ENCODE measurements around the gene GSK3B. TPM values are rescaled to one million over a fixed set of nuclear protein-coding genes. Genes with fewer than 3 reads are reported as not detected.

The GSK3B gene
- total RNA-seq, 6 donors from 2014 or later: 41.4 to 84.9 (median 48.0) TPM

- no peak overlapping the region for H3K4me3 ChIP-seq
Measured at GRCh38 chr3:120088622-120089021, 5.6 kb downstream of the GSK3B start.

GRCh38 chr3:120081719-120082118, 12.5 kb downstream of the GSK3B start:
- no peak overlapping the region for H3K4me3 ChIP-seq
- H3K36me3 ChIP-seq: no peaks in the 10 kb centered on the region
- TF ChIP-seq EP300 (IDR thresholded peaks at IDR 0.05) (no peak), CTCF (IDR thresholded peaks at IDR 0.05) (no peak), POLR2A (IDR thresholded peaks at IDR 0.05) (no peak), POLR2AphosphoS5 (IDR thresholded peaks at IDR 0.05) (no peak)
- no peaks in the 10 kb centered on the region for H3K9me3 ChIP-seq
- H3K27me3 ChIP-seq: no peaks in the 10 kb centered on the region
- H3K27ac ChIP-seq: no peak overlapping the region
- H3K4me1 ChIP-seq: peaks cover 0 to 44% (median 13%) of the 10 kb centered on the region in 4 donors
- DNase-seq (no peak), ATAC-seq (ENCODE audit: low FRiP score in 2 of 2) (no peak)
- 76 to 77% methylated on average over 3 of the region's 3 CpGs for whole genome bisulfite sequencing, 2 donors

More at GRCh38 chr3:120088622-120089021, 5.6 kb downstream of the GSK3B start:
- Histone ChIP-seq H3K36me3 (peaks cover 0 to 4% (median 0%) of the 10 kb centered on the region in 4 donors), H3K4me1 (peaks cover 23 to 54% (median 28%) of the 10 kb centered on the region in 4 donors), H3K9me3 (no peaks in the 10 kb centered on the region), H3K27me3 (no peaks in the 10 kb centered on the region), H3K27ac (no peak overlapping the region)
- TF ChIP-seq POLR2A (IDR thresholded peaks at IDR 0.05) (no peak), POLR2AphosphoS5 (IDR thresholded peaks at IDR 0.05) (no peak), EP300 (IDR thresholded peaks at IDR 0.05) (no peak), CTCF (IDR thresholded peaks at IDR 0.05) (no peak)
- DNase-seq: no peak
- ATAC-seq (ENCODE audit: low FRiP score in 2 of 2): no peak
- WGBS, 2 donors: 88 to 89% methylated on average over 3 of the region's 3 CpGs

- H3K27ac ChIP-seq: no peak overlapping the region
- ATAC-seq (ENCODE audit: low FRiP score in 2 of 2) (no peak), DNase-seq (no peak)
- H3K36me3 ChIP-seq: no peaks in the 10 kb centered on the region
- no peaks in the 10 kb centered on the region for H3K9me3 ChIP-seq
- no peaks in the 10 kb centered on the region for H3K27me3 ChIP-seq
- WGBS, 2 donors: 90 to 93% methylated on average over 2 of the region's 2 CpGs
- H3K4me3 ChIP-seq: no peak overlapping the region
- H3K4me1 ChIP-seq: peaks cover 0 to 35% (median 13%) of the 10 kb centered on the region in 4 donors
- TF ChIP-seq CTCF (IDR thresholded peaks at IDR 0.05): no peak
- TF ChIP-seq POLR2AphosphoS5 (IDR thresholded peaks at IDR 0.05): no peak
- TF ChIP-seq EP300 (IDR thresholded peaks at IDR 0.05): no peak
Measured at GRCh38 chr3:120080836-120081235, 13.4 kb downstream of the GSK3B start.

DNA sequence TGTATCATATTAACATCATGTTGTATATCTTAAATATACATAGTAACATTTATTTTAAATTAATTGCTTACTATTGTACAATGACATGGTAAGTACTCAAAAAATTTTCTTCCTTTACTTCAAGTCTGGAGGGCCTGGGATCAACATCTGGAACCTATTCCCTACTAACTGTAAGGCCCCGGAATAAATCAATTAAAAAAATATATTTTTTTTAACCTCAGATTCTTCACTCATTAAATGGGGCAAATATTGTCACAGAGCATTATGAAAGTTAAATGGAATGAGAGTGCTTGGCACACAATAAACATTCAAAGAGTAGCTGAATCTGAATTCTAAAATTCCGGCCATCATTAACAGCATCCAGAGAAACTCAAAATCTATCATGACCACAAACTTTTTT, 16.5 kb downstream of the GSK3B start:
- Histone ChIP-seq H3K27me3 (no peaks in the 10 kb centered on the region), H3K36me3 (no peaks in the 10 kb centered on the region), H3K4me3 (no peak overlapping the region), H3K4me1 (peaks cover 0 to 22% (median 8%) of the 10 kb centered on the region in 4 donors), H3K27ac (no peak overlapping the region), H3K9me3 (no peaks in the 10 kb centered on the region)
- DNase-seq (no peak), ATAC-seq (ENCODE audit: low FRiP score in 2 of 2) (no peak)
- TF ChIP-seq POLR2A (IDR thresholded peaks at IDR 0.05) (no peak), EP300 (IDR thresholded peaks at IDR 0.05) (no peak), CTCF (IDR thresholded peaks at IDR 0.05) (no peak), POLR2AphosphoS5 (IDR thresholded peaks at IDR 0.05) (no peak)
- WGBS, 2 donors: 59 to 62% methylated on average over 2 of the region's 2 CpGs

DNA sequence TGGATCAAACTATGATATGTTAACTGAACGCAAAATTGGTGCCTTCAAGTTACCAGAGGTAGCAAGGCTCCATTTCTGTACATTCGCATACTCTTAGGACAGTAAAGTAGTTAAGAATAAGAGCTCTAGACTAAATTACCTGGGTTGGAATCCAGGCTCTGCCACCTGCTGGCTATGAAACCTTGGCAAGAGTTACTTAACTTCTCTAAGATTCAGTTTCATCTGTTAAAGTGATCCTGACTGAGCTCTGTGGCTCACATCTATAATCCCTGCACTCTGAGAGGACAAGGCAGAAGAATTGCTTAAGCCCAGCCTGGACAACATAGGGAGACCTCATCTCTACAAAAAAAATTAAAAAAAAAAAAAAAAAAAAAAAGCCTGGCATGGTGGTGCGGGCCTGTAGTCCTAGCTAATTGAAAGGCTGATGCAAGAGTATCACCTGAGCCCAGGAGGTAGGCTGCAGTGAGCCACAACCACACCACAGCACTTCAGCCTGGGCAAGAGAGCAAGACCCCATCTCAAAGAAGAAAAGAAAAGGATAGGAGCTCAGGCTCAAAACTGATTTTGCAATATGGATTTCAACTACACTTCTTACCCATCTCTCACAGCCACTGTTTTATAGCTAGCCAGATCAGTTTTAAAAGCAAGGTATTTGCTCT, 21.3 kb downstream of the GSK3B start:
- Histone ChIP-seq H3K36me3 (no peaks in the 10 kb centered on the region), H3K9me3 (no peaks in the 10 kb centered on the region), H3K27me3 (no peaks in the 10 kb centered on the region), H3K4me3 (no peak overlapping the region), H3K4me1 (peaks cover 7 to 20% (median 12%) of the 10 kb centered on the region in 4 donors), H3K27ac (no peak overlapping the region)
- no peak for DNase-seq
- TF ChIP-seq EP300 (IDR thresholded peaks at IDR 0.05) (no peak), POLR2A (IDR thresholded peaks at IDR 0.05) (no peak), CTCF (IDR thresholded peaks at IDR 0.05) (no peak), POLR2AphosphoS5 (IDR thresholded peaks at IDR 0.05) (no peak)
- ATAC-seq (ENCODE audit: low FRiP score in 2 of 2): no peak
- WGBS, 2 donors: 80 to 89% methylated on average over 3 of the region's 3 CpGs

Measured in upper lobe of left lung (tissue), 6 donors.